NT2/D1 (cell line): ENCODE measurements around the gene CCR7.

Experiments used
- SUZ12 ChIP-seq: IDR thresholded peaks from 2 replicates; pipeline ENCODE4 v1.6.1; 2011; ENCODE audit not compliant: insufficient read length, insufficient read depth; ENCODE audit errors: extremely low read depth
- YY1 ChIP-seq: IDR thresholded peaks from 2 replicates; pipeline ENCODE4 v1.6.1; 2011; ENCODE audit not compliant: insufficient read length, insufficient read depth
- ZNF274 ChIP-seq: IDR thresholded peaks from 2 replicates; pipeline ENCODE4 v1.6.1; 2011; ENCODE audit warnings: mild to moderate bottlenecking, low read depth, low read length

DNA sequence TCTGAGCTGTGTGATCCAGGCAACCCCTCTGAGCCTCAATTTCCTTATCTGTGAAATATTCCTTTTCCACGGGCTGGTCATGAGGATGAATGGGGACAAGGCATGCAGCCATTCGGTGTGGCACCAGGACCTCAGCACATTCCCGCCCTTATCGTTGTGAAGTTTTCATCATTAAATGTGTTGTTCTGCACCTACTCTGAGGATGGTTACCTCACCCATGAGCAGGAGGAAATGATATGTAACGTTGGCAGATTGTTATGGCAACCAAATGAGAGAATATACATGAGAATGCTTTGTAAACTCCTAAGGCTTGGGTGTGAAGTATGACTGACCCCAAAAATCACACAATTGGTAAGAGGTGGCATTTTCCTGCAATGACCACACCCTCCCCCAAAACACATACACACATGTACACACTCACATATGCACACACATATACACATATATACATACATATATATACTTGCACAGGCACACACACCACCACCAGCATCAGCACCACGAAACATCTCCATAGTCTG, 42.8 kb upstream of the CCR7 start:
- TF ChIP-seq YY1: no peak
- TF ChIP-seq ZNF274: no peak
- TF ChIP-seq SUZ12: no peak
